Stimulated activated CD4-positive, alpha-beta T cell treated with anti-CD3 and anti-CD28 coated beads, Interleukin-1b, Interleukin-23, amount 100 ng/mL, for 48 hours (primary cell): ENCODE measurements around the gene LEMD2.

Experiments used
- DNase-seq: peaks from one replicate; pipeline ENCODE4 v3.0.0-alpha.2; 2020

LEMD2 gene

GRCh38 chr6:33771146-33772081 is 17.5 kb downstream of the LEMD2 start:
- peak; percentile 60 for DNase-seq

GRCh38 chr6:33770833-33771145 is 18.1 kb downstream of the LEMD2 start:
- no peak for DNase-seq

GRCh38 chr6:33770124-33770832 is 18.7 kb downstream of the LEMD2 start:
- DNase-seq, result no peak

- no peak for DNase-seq
These were observed 19.6 kb downstream of the LEMD2 start for GRCh38 chr6:33769248-33769821.

GRCh38 chr6:33768644-33769120 is 20.2 kb downstream of the LEMD2 start:
- DNase-seq, result peak; percentile 73

- DNase-seq, result no peak
These were observed 21.7 kb downstream of the LEMD2 start for GRCh38 chr6:33766921-33767907.

- no peak for DNase-seq
These were observed 23.6 kb downstream of the LEMD2 start for GRCh38 chr6:33765368-33765767.

GRCh38 chr6:33764036-33764435 is 24.9 kb downstream of the LEMD2 start:
- DNase-seq, result no peak

GRCh38 chr6:33763483-33763882 is 25.4 kb downstream of the LEMD2 start:
- no peak for DNase-seq

- no peak for DNase-seq
These were observed 26.2 kb downstream of the LEMD2 start for GRCh38 chr6:33762713-33763112.

GRCh38 chr6:33761922-33762629 is 26.9 kb downstream of the LEMD2 start:
- DNase-seq, result peak; percentile 41

- no peak for DNase-seq
These were observed 27.4 kb downstream of the LEMD2 start for GRCh38 chr6:33761581-33761921.

GRCh38 chr6:33759887-33760629 is 28.9 kb downstream of the LEMD2 start:
- DNase-seq, result no peak

- DNase-seq, result no peak
These were observed 30.1 kb downstream of the LEMD2 start for GRCh38 chr6:33758815-33759216.

- no peak for DNase-seq
These were observed 31.0 kb downstream of the LEMD2 start for GRCh38 chr6:33757906-33758305.

- DNase-seq, result no peak
These were observed 31.8 kb downstream of the LEMD2 start for GRCh38 chr6:33757113-33757512.

GRCh38 chr6:33756211-33756954 is 32.5 kb downstream of the LEMD2 start:
- DNase-seq, result no peak

- no peak for DNase-seq
These were observed 33.7 kb downstream of the LEMD2 start for GRCh38 chr6:33755070-33755869.

GRCh38 chr6:33754222-33754621 is 34.7 kb downstream of the LEMD2 start:
- no peak for DNase-seq

- no peak for DNase-seq
These were observed 36.3 kb downstream of the LEMD2 start for GRCh38 chr6:33752646-33753015.
